ENCODE results near the gene PARP6. TPM values are rescaled to one million over a fixed set of nuclear protein-coding genes. Genes with fewer than 3 reads are reported as not detected.

Gene PARP6
- total and polyA plus RNA-seq, 2 of the 8 experiments (the other 6 are each of a cell fraction or from before 2014, with no cell fraction given): 39.8 to 45.3 TPM

GRCh38 chr15:72315706-72316370, 43.5 kb upstream of the PARP6 start (continued):
- TF ChIP-seq EGR1 (IDR thresholded peaks at IDR 0.05; ENCODE audit: borderline replicate concordance, low read depth, low read length): no peak
- TF ChIP-seq SP2 (IDR thresholded peaks at IDR 0.05; ENCODE audit: low read length): no peak
- TF ChIP-seq TAF1 (IDR thresholded peaks at IDR 0.05; ENCODE audit: low read depth, low read length): no peak
- TF ChIP-seq KDM4A (IDR thresholded peaks at IDR 0.05; ENCODE audit: low read depth, low read length, severe bottlenecking): no peak

Measured in H1 (cell line).